Adipocyte (in vitro differentiated cells): Measurements from ENCODE around the gene MDM1.

Source experiments
- DNase-seq: peaks from one replicate; pipeline ENCODE4 v3.0.0-alpha.2; 2015; ENCODE audit warnings: low read depth
- H3K27me3 ChIP-seq: replicated peaks from 2 replicates; pipeline ENCODE4 v1.7.0; 2013; ENCODE audit warnings: mild to moderate bottlenecking, low read length, moderate library complexity; ENCODE audit not compliant: control insufficient read depth, insufficient read depth
- H3K36me3 ChIP-seq: 2 replicates; pipeline ENCODE4 v1.7.0; 2013; ENCODE audit warnings: low read length, mild to moderate bottlenecking, moderate library complexity; ENCODE audit not compliant: control insufficient read depth, insufficient read depth, severe bottlenecking
- H3K4me1 ChIP-seq: 2 replicates; pipeline ENCODE4 v1.7.0; 2013; ENCODE audit warnings: mild to moderate bottlenecking, low read length, moderate library complexity; ENCODE audit not compliant: control insufficient read depth, insufficient read depth
- H3K4me3 ChIP-seq: 2 replicates; pipeline ENCODE4 v1.7.0; 2013; ENCODE audit warnings: mild to moderate bottlenecking, low read length, moderate library complexity
- H3K9ac ChIP-seq: 2 replicates; pipeline ENCODE4 v1.7.0; 2013; ENCODE audit warnings: mild to moderate bottlenecking, low read length, moderate library complexity
- H3K9me3 ChIP-seq: 2 replicates; pipeline ENCODE4 v1.7.0; 2013; ENCODE audit warnings: mild to moderate bottlenecking, low read length, moderate library complexity; ENCODE audit not compliant: control insufficient read depth

The MDM1 gene

GRCh38 chr12:68331869-68332727, at the start of gene MDM1:
MDM1 (minus strand) TSS chr12:68332362; CDS start chr12:68332245, 117 bp downstream.
- Histone ChIP-seq H3K27me3 (no peaks in the 10 kb centered on the region), H3K4me1 (peaks cover 19% of the 10 kb centered on the region), H3K9ac (peak within 1 kb of the TSS; percentile 91), H3K36me3 (no peaks in the 10 kb centered on the region), H3K4me3 (peak within 1 kb of the TSS; percentile 98), H3K9me3 (no peaks in the 10 kb centered on the region)
- peak; percentile 100 for DNase-seq

GRCh38 chr12:68381476-68382219, 49.5 kb upstream of the MDM1 start:
- no peaks in the 10 kb centered on the region for H3K9me3 ChIP-seq
- H3K4me3 ChIP-seq = no peak overlapping the region
- peaks cover 15% of the 10 kb centered on the region for H3K4me1 ChIP-seq
- no peaks in the 10 kb centered on the region for H3K27me3 ChIP-seq
- no peak for DNase-seq
- no peaks in the 10 kb centered on the region for H3K36me3 ChIP-seq
- no peak overlapping the region for H3K9ac ChIP-seq

GRCh38 chr12:68378872-68379606, 46.9 kb upstream of the MDM1 start:
- Histone ChIP-seq H3K36me3 (no peaks in the 10 kb centered on the region), H3K4me3 (no peak overlapping the region), H3K4me1 (peaks cover 15% of the 10 kb centered on the region), H3K27me3 (no peaks in the 10 kb centered on the region), H3K9me3 (no peaks in the 10 kb centered on the region), H3K9ac (peak overlapping the region; percentile 49)
- peak; percentile 89 for DNase-seq

- H3K9me3 ChIP-seq = no peaks in the 10 kb centered on the region
- no peak overlapping the region for H3K4me3 ChIP-seq
- DNase-seq = no peak
- peaks cover 15% of the 10 kb centered on the region for H3K4me1 ChIP-seq
- H3K9ac ChIP-seq = no peak overlapping the region
- no peaks in the 10 kb centered on the region for H3K27me3 ChIP-seq
- no peaks in the 10 kb centered on the region for H3K36me3 ChIP-seq
Observed at GRCh38 chr12:68377881-68378280, 45.7 kb upstream of the MDM1 start.

GRCh38 chr12:68376901-68377300, 44.7 kb upstream of the MDM1 start:
- DNase-seq = no peak
- H3K4me3 ChIP-seq = no peak overlapping the region
- H3K27me3 ChIP-seq = no peaks in the 10 kb centered on the region
- H3K9ac ChIP-seq = no peak overlapping the region
- no peaks in the 10 kb centered on the region for H3K9me3 ChIP-seq
- no peaks in the 10 kb centered on the region for H3K36me3 ChIP-seq
- peaks cover 15% of the 10 kb centered on the region for H3K4me1 ChIP-seq

GRCh38 chr12:68375756-68376695, 43.9 kb upstream of the MDM1 start:
- H3K9me3 ChIP-seq = no peaks in the 10 kb centered on the region
- no peak overlapping the region for H3K4me3 ChIP-seq
- H3K27me3 ChIP-seq = no peaks in the 10 kb centered on the region
- H3K4me1 ChIP-seq = peaks cover 15% of the 10 kb centered on the region
- H3K9ac ChIP-seq = no peak overlapping the region
- H3K36me3 ChIP-seq = no peaks in the 10 kb centered on the region
- peak; percentile 36 for DNase-seq

GRCh38 chr12:68374307-68374982, 42.3 kb upstream of the MDM1 start:
- Histone ChIP-seq H3K4me1 (peaks cover 10% of the 10 kb centered on the region), H3K27me3 (no peaks in the 10 kb centered on the region), H3K4me3 (no peak overlapping the region), H3K9me3 (no peaks in the 10 kb centered on the region), H3K36me3 (no peaks in the 10 kb centered on the region), H3K9ac (no peak overlapping the region)
- no peak for DNase-seq

GRCh38 chr12:68370667-68371066, 38.5 kb upstream of the MDM1 start:
- no peaks in the 10 kb centered on the region for H3K9me3 ChIP-seq
- no peaks in the 10 kb centered on the region for H3K36me3 ChIP-seq
- no peak overlapping the region for H3K4me3 ChIP-seq
- no peaks in the 10 kb centered on the region for H3K27me3 ChIP-seq
- no peak overlapping the region for H3K9ac ChIP-seq
- peaks cover 12% of the 10 kb centered on the region for H3K4me1 ChIP-seq
- no peak for DNase-seq

GRCh38 chr12:68370006-68370590, 37.9 kb upstream of the MDM1 start:
- Histone ChIP-seq H3K9ac (no peak overlapping the region), H3K9me3 (no peaks in the 10 kb centered on the region), H3K36me3 (no peaks in the 10 kb centered on the region), H3K27me3 (no peaks in the 10 kb centered on the region), H3K4me3 (no peak overlapping the region), H3K4me1 (peaks cover 12% of the 10 kb centered on the region)
- DNase-seq = no peak

- Histone ChIP-seq H3K36me3 (no peaks in the 10 kb centered on the region), H3K27me3 (no peaks in the 10 kb centered on the region), H3K4me3 (no peak overlapping the region), H3K4me1 (peaks cover 21% of the 10 kb centered on the region), H3K9ac (no peak overlapping the region), H3K9me3 (no peaks in the 10 kb centered on the region)
- DNase-seq = no peak
Observed at GRCh38 chr12:68368327-68368726, 36.2 kb upstream of the MDM1 start.
